Heart left ventricle (tissue), 13 donors: Measurements from ENCODE around the gene HELZ2.

Source experiments
- POLR2A ChIP-seq, 2 donors: fragments of 450-650 bp; IDR thresholded peaks; one replicate each; pipeline ENCODE4 v1.6.1; 2017; ENCODE audit warnings: antibody characterized with exemption in 2 of 2, mild to moderate bottlenecking in 2 of 2, moderate library complexity in 2 of 2
- TF ChIP-seq, protein P1 (sequence below), 12 donors: fragments of 200-600 bp; sonication (generic) in 4 of 12; IDR thresholded peaks; one replicate each; pipeline versions ENCODE4 v1.5.0 to v1.8.0; 2018 to 2022; ENCODE audit warnings: antibody characterized with exemption in 12 of 12, mild to moderate bottlenecking in 5 of 12
- donor health status: ischemic (EF 13 %, LVEDD 7.1; RV severe dilation, severe dysfunction).
- donor health status: DM: no; HTN: yes; CAD: no.
- donor health status: DM: no; HTN: no; CAD: no.
- donor health status: ischemic (EF 25% LVEDD 6.9; RV normal size, moderate dysfunction).
- donor health status: ischemic (EF 25% LVEDD 5.7; RV mildly dilated, moderate dysfunction).
- donor health status: ischemic (EF 35%, LVEDD 5.7; RV mildly dilated, moderate dysfunction).
- donor health status: nonischemic (EF 11% LVEDD 7.7; RV severe dilation, severe dysfunction).
- donor health status: DM: yes; HTN: yes; CAD: no.
- donor health status: PGD.
- donor health status: ischemic (EF 29% LVEDD 5.4; RV normal size, mild dysfunction).
- donor health status: nonischemic (EF 23%, LVEDD 6.1; RV moderate dilation, normal function).

DNA sequence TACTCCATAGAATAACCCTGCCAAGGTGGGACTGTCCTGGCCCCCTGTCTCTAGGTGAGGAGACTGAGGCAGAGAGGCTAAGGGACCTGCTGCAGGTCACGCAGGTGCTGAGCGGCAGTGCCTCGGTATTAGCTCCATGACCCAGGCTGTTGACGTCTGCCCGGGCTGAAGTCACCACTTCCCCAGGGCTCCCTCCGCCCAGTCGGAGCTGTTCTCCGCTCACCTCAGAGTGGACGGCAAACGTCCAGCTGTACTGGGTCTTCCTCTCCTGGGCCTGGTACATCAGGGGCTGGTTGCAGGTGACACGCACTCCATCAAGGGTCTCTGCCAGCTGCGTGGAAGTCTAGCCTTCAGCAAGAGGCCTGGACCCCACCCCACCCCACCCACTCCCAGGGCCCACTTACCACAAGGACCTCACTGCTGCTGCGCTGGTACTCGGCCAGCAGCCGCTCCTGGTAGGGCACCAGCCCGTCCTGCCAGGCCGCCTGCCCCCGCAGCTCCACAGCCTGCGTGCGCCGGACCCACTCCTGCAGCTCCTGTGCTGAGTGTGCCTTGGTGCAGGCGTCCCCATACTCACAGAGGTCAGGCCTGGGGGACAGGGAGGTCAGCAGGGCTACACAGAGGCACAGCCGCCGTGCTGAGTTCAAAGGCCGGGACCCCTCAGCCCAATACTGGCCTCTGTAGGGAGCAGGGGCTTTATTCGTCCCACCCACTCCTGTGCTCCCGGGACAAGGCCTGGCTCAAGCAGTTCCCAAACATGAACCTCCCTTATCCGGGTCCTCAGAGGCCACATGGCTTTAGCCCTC is 3.6 kb downstream of the HELZ2 start:
- TF ChIP-seq, protein P1, sequence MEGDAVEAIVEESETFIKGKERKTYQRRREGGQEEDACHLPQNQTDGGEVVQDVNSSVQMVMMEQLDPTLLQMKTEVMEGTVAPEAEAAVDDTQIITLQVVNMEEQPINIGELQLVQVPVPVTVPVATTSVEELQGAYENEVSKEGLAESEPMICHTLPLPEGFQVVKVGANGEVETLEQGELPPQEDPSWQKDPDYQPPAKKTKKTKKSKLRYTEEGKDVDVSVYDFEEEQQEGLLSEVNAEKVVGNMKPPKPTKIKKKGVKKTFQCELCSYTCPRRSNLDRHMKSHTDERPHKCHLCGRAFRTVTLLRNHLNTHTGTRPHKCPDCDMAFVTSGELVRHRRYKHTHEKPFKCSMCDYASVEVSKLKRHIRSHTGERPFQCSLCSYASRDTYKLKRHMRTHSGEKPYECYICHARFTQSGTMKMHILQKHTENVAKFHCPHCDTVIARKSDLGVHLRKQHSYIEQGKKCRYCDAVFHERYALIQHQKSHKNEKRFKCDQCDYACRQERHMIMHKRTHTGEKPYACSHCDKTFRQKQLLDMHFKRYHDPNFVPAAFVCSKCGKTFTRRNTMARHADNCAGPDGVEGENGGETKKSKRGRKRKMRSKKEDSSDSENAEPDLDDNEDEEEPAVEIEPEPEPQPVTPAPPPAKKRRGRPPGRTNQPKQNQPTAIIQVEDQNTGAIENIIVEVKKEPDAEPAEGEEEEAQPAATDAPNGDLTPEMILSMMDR (IDR thresholded peaks at IDR 0.05), result no peak
- no peak for TF ChIP-seq POLR2A (IDR thresholded peaks at IDR 0.05)
